Kidney (tissue), 14 donors: Measurements from ENCODE around the gene MRPL45. TPM values are rescaled to one million over a fixed set of nuclear protein-coding genes. Genes with fewer than 3 reads are reported as not detected.

ENCODE experiments used
- DNase-seq, 5 donors: peaks; one replicate each; pipeline ENCODE4 v3.0.0-alpha.2; 2013 to 2020
- FAIRE-seq: peaks from 2 replicates; lab custom pipeline; 2012; peaks lifted over from hg19 to GRCh38; lab: Jason Lieb, UNC
- H3K27ac ChIP-seq, 2 donors: one replicate each; pipeline ENCODE4 v1.7.0; 2013; ENCODE audit warnings: low read depth in 2 of 2, low read length in 2 of 2, inconsistent platforms in 1 of 2
- H3K27me3 ChIP-seq: one replicate; pipeline ENCODE4 v1.7.1; 2013; ENCODE audit warnings: low read length, inconsistent platforms; ENCODE audit not compliant: control insufficient read depth, insufficient read depth
- H3K36me3 ChIP-seq, 3 donors: one replicate each; pipeline versions ENCODE4 v1.7.0 to v1.7.1; 2013; ENCODE audit warnings: low read length in 3 of 3, control low read depth in 1 of 3, inconsistent platforms in 1 of 3; ENCODE audit not compliant: insufficient read depth in 3 of 3, control insufficient read depth in 2 of 3
- H3K4me1 ChIP-seq, 3 donors: one replicate each; pipeline versions ENCODE4 v1.7.0 to v1.7.1; 2013; ENCODE audit warnings: low read length in 3 of 3, inconsistent platforms in 1 of 3, low read depth in 1 of 3; ENCODE audit not compliant: control insufficient read depth in 2 of 3, insufficient read depth in 2 of 3
- H3K4me3 ChIP-seq, 3 donors: one replicate each; pipeline versions ENCODE4 v1.7.0 to v1.8.1; 2013; ENCODE audit warnings: low read length in 3 of 3, control low read depth in 1 of 3, inconsistent platforms in 1 of 3
- H3K9ac ChIP-seq, 3 donors: one replicate each; pipeline versions ENCODE4 v1.7.0 to v1.7.1; 2013; ENCODE audit warnings: low read length in 3 of 3, control low read depth in 1 of 3, inconsistent platforms in 1 of 3
- H3K9me3 ChIP-seq, 3 donors: one replicate each; pipeline versions ENCODE4 v1.7.0 to v1.7.1; 2013; ENCODE audit warnings: low read length in 3 of 3, control low read depth in 1 of 3, inconsistent platforms in 1 of 3; ENCODE audit not compliant: control insufficient read depth in 2 of 3, insufficient read depth in 1 of 3
- intact Hi-C: fragments of 100-400 bp; cut with DNase I; formaldehyde crosslinking; loops from one replicate; pipeline ENCODE4 v1.11.1; 2022
- polyA plus RNA-seq: library from polyadenylated mRNA; stranded (reverse); fragments of 350-450 nt; fragmentation: Illumina TruSeq; extraction: RNeasy Lipid Tissue Mini Kit (QIAGEN cat#74804); gene quantifications from one replicate; pipeline ENCODE4 v1.2.3, GENCODE V29; 2014; ENCODE audit warnings: low read depth, low replicate concordance; ENCODE audit not compliant: insufficient read depth
- total RNA-seq: library from RNA; stranded (reverse); fragmentation: NEBNext Ultra II Directional; extraction: Animal tissue kit (Norgen Biotek cat#: 25700); gene quantifications from one replicate; pipeline ENCODE4 v1.2.1, GENCODE V29; 2021
- TF ChIP-seq, protein P1 (sequence below): IDR thresholded peaks from 3 replicates; pipeline ENCODE4 v1.5.1; 2012; ENCODE audit warnings: mild to moderate bottlenecking, moderate library complexity, borderline replicate concordance; ENCODE audit not compliant: insufficient read depth; ENCODE audit errors: extremely low read depth
- donor health status: control.
- donor health status: control.
- donor health status: control.
- donor health status: control.
- donor health status: control.
- donor health status: DM: yes; HTN: yes; CAD: no.
- donor health status: Normal renal cell carcinoma (clear cell type).

The MRPL45 gene
- total and polyA plus RNA-seq, 2 donors from 2014 or later, result 28.0 to 45.9 TPM

DNA sequence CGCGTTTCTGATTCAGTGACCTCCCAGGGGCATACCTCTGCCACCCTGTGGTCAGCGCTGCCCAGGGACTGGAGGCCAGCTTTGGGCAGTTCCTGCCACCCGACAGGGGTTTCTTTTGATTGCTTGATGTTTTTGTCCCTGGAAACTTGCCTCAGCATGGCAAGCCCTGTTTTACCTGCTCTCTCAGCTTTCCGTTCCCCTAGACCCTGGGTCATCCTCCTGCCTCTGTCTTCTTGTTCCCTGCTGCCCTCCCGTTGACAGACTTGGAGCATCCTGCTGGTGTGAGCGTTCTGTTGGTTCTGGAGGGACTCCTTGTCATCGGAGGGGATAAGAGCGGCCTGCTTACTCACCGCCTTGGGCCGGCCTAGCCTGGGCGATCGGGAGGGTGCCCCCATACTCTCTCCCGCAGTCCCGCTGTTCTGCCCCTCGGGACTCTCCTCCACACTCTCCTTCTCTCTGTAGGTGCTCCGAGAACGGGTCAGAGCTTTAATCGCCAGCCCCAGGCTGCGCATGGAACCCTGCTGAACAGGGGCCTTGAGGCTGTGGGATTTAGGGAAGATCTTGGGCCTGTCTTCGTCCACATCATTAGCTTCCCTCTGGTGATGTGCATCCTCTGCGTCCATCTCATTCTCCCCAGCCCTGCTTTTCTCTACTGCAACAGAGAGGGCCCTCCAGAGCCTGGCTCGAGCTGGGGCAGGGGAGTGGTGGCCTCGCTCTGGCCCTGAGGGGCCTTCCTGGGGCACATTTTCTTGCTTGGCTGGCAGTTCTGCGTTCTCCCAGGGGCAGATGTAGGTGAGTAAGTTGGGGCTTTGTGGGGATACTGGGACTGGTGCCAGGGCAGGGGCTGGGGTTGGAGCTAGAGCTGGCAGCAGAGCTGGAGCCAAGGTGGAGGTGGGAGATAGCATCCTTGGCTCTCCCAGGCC is 33.1 kb downstream of the MRPL45 start:
- peak in 1 of 5 donors; percentile 51 for DNase-seq
- no peaks in the 10 kb centered on the region for H3K27me3 ChIP-seq
- TF ChIP-seq, protein P1, sequence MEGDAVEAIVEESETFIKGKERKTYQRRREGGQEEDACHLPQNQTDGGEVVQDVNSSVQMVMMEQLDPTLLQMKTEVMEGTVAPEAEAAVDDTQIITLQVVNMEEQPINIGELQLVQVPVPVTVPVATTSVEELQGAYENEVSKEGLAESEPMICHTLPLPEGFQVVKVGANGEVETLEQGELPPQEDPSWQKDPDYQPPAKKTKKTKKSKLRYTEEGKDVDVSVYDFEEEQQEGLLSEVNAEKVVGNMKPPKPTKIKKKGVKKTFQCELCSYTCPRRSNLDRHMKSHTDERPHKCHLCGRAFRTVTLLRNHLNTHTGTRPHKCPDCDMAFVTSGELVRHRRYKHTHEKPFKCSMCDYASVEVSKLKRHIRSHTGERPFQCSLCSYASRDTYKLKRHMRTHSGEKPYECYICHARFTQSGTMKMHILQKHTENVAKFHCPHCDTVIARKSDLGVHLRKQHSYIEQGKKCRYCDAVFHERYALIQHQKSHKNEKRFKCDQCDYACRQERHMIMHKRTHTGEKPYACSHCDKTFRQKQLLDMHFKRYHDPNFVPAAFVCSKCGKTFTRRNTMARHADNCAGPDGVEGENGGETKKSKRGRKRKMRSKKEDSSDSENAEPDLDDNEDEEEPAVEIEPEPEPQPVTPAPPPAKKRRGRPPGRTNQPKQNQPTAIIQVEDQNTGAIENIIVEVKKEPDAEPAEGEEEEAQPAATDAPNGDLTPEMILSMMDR, result no peak
- no peaks in the 10 kb centered on the region for H3K9me3 ChIP-seq
- H3K4me3 ChIP-seq, result no peak overlapping the region
- H3K4me1 ChIP-seq, result peaks cover 0 to 4% (median 0%) of the 10 kb centered on the region in 3 donors
- H3K9ac ChIP-seq, result no peak overlapping the region
- intact Hi-C loops, result no loop called here
- no peak for FAIRE-seq
- H3K27ac ChIP-seq, result no peak overlapping the region
- H3K36me3 ChIP-seq, result no peaks in the 10 kb centered on the region

DNA sequence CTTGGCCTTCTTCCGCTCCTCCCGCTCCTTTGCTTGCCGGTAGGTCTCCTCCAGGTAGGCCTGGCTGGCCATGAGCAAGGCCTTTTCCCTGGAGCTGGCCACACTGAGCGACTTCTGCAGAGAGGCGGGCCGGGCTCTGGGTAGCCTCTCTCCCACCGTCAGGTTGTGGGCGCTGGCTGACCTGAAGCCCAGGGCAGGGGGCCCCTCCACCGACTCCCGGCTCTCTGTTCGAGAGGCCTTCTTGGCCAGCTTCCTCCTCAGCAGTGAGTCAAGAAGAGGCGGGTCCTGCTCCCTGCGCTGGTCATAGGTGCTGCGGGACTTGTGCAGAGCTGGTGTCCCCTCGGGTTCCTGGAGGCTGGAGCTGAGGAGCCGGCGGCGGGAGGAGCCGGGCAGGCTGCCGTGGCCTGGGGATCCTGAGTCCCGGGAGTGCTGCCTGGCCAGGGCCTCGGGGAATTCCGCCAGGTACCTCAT is 34.0 kb downstream of the MRPL45 start:
- intact Hi-C loops, result no loop called here
- TF ChIP-seq, protein P1, result no peak
- no peaks in the 10 kb centered on the region for H3K36me3 ChIP-seq
- FAIRE-seq (no peak), DNase-seq (peak in 1 of 5 donors; percentile 71)
- H3K27me3 ChIP-seq, result no peaks in the 10 kb centered on the region
- H3K4me1 ChIP-seq, result peaks cover 0 to 4% (median 0%) of the 10 kb centered on the region in 3 donors
- no peak overlapping the region for H3K9ac ChIP-seq
- no peaks in the 10 kb centered on the region for H3K9me3 ChIP-seq
- H3K27ac ChIP-seq, result no peak overlapping the region
- H3K4me3 ChIP-seq, result no peak overlapping the region

DNA sequence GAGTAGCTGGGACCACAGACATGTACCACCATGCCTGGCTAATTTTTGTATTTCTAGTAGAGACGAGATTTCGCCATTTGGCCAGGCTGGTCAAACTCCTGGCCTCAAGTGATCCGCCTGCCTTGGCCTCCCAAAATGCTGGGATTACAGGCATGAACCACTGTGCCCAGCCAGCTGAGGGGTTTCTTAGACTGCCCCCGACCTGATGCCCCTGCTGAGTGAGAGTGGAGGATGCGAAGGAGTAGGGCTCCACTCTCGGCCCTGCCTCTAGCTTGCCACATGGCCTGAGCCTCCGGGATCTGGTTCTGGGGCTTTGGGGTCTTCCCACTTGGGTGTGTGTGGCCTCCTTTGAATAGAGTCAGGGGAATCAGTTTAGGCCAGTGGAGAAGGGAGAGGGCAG is 35.8 kb downstream of the MRPL45 start:
- intact Hi-C loops, result no loop called here
- TF ChIP-seq, protein P1, result no peak
- H3K4me1 ChIP-seq, result no peaks in the 10 kb centered on the region
- no peak overlapping the region for H3K9ac ChIP-seq
- H3K9me3 ChIP-seq, result no peaks in the 10 kb centered on the region
- DNase-seq (peak in 1 of 5 donors; percentile 8), FAIRE-seq (no peak)
- H3K27ac ChIP-seq, result no peak overlapping the region
- no peak overlapping the region for H3K4me3 ChIP-seq
- no peaks in the 10 kb centered on the region for H3K36me3 ChIP-seq
- no peaks in the 10 kb centered on the region for H3K27me3 ChIP-seq
